ENCODE data around the gene SPRED1.

The SPRED1 gene

DNA sequence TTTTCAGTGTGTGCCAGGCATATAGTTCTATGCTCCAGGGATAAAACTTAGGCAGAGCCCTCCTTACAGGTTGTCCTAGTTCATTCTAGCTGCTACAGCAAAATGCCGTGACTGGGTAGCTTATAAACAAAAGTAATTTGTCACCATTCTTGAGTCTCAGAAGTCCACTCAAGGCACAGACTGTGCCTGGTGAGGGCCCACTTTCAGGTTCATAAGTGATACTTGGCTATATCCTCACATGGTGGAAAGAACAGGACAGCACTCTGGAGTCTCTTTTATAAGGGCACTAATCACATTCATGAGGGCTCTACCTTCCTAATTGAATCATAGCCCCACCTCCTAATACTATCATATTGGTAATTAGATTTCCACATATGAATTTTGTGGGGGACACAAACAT lies 80.1 kb downstream of the SPRED1 start:
- H3K4me3 ChIP-seq (ENCODE audit: low read length): no peak overlapping the region
- no peak for DNase-seq (ENCODE audit: low read depth)
- TF ChIP-seq CTCF (conservative IDR thresholded peaks at IDR 0.05; ENCODE audit: low read depth, low read length): no peak

DNA sequence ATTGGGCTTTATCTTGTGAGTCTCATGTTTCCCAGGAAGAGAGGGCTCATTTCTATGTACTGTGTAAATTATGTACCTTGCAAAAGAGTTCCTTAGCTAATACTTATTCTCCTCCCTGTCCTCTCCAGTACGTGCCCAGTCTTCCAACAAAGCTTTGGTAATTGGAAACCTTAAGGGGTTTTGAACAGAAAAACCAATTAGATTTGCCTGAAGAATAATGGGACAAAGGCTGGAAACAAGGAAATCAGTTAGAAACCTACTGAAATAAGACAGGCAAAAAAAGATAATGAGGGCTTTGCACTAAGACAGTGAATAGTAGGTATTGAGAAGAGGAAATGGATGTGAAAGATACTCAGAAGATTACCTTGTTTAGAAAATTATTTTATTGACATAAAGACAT lies 82.5 kb downstream of the SPRED1 start:
- no peak for TF ChIP-seq CTCF (conservative IDR thresholded peaks at IDR 0.05; ENCODE audit: low read depth, low read length)
- no peak for DNase-seq (ENCODE audit: low read depth)
- no peak overlapping the region for H3K4me3 ChIP-seq (ENCODE audit: low read length)

DNA sequence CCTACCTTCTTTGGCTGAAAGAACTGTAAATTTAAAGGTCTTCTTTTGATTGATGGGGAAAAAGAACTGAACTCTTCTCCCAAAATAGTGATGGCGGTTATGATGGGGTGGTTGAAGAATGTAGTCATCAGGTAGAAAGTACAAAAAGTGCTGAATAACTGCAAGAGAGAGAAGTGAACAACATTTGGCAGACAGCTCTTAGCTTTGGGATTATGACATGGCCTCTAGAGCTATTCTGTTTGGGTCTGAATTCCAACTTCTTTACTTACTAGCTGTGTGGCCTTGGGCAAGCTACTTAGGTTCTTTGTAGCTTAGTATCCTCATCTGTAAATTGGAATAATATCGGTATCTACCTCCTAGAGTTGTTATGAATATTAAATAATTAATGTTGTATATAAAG lies 91.7 kb downstream of the SPRED1 start:
- no peak for DNase-seq (ENCODE audit: low read depth)
- H3K4me3 ChIP-seq (ENCODE audit: low read length): no peak overlapping the region
- TF ChIP-seq CTCF (conservative IDR thresholded peaks at IDR 0.05; ENCODE audit: low read depth, low read length): no peak

- DNase-seq (ENCODE audit: low read depth): no peak
- H3K4me3 ChIP-seq (ENCODE audit: low read length): no peak overlapping the region
- TF ChIP-seq CTCF (conservative IDR thresholded peaks at IDR 0.05; ENCODE audit: low read depth, low read length): no peak
Observed at GRCh38 chr15:38349251-38349650, 96.6 kb downstream of the SPRED1 start.

DNA sequence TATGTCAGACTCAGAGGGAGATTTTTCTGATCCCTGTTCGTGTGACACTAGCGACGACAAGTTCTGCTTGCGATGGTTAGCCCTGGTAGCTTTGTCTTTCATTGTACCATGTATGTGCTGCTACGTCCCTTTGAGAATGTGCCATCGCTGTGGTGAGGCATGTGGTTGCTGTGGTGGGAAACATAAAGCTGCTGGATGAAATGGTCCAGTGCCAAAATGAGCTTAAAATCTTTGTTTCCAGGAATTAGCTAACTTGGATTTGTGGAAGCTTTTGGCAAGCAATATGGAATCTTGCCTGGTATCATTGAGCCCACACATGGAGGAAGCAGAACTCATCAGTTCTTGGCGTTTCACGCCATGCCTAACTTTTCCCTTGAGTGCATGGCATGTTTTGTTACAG lies 98.8 kb downstream of the SPRED1 start:
- no peak for TF ChIP-seq CTCF (conservative IDR thresholded peaks at IDR 0.05; ENCODE audit: low read depth, low read length)
- H3K4me3 ChIP-seq (ENCODE audit: low read length): no peak overlapping the region
- DNase-seq (ENCODE audit: low read depth): peak; percentile 8

DNA sequence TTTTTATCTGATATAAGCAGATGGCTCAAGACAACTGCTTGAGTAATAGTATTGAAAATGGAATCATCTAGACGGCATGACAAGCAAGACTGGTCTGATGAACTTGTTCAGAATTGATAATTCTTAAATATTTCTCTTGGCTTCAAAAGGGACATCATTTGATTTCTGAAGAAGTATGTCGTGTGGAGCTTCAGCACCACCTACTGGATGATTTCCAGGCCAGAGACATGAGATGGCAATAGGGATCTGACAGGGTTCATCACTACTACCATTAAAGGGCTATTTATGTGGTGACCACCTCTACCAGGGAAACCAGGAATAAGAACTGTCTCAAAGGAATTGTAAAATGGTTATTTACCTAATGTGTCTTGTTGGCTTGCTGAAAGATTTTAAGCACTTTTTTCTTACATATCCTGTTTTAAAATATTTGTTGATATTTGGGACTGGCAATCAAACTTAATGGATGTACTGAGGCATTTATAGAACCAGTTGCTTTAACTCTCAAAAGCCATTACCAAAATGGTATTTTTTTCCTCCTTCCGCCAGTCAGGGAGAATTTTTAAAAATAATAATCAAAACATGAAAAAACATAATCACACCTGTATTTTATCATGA lies 101.8 kb downstream of the SPRED1 start:
- TF ChIP-seq CTCF (conservative IDR thresholded peaks at IDR 0.05; ENCODE audit: low read depth, low read length): peak; percentile 83

GRCh38 chr15:38362355-38362754 lies 109.7 kb downstream of the SPRED1 start:
- DNase-seq (ENCODE audit: low read depth): no peak
- no peak overlapping the region for H3K4me3 ChIP-seq (ENCODE audit: low read length)
- no peak for TF ChIP-seq CTCF (conservative IDR thresholded peaks at IDR 0.05; ENCODE audit: low read depth, low read length)

More for the DNA sequence above, 101.8 kb downstream of the SPRED1 start:
- no peak overlapping the region for H3K4me3 ChIP-seq (ENCODE audit: low read length)
- peak; percentile 25 for DNase-seq (ENCODE audit: low read depth)
